Kidney tubule cell (primary cell): ENCODE results near the gene AUH.
"Not testable (repeated sequence)": the region's sequence is repeated elsewhere in the genome, so short reads cannot be mapped to it uniquely, and the experiment has no call there.

ENCODE experiments used
- DNase-seq: peaks from one replicate; pipeline ENCODE4 v3.0.0-alpha.2; 2018; ENCODE audit warnings: low spot score

Gene AUH

DNA sequence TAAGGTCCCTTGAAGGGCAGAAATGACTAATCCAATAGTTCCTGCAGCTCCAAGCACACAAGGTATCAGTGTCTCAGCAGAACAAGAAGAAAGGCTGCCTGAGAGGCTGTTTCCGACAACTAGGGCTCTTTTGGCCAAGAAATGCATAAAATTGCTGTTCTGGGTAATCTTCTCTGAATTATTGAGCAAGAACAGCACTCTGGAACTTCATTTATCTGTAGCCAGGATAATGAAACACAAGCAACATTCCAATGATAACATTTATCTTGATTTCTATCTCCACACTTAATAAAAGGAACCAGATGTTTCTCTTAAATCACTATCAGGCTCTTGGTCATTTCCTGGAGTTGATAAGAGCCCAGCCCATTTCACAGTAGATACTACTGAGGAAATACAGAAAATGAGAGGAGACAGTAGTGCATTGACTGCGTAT, 17.0 kb upstream of the AUH start:
- no peak for DNase-seq

- not testable (repeated sequence) for DNase-seq
These were observed 16.3 kb upstream of the AUH start for GRCh38 chr9:91378054-91378453.

- no peak for DNase-seq
These were observed 14.5 kb upstream of the AUH start for GRCh38 chr9:91376239-91376638.

DNA sequence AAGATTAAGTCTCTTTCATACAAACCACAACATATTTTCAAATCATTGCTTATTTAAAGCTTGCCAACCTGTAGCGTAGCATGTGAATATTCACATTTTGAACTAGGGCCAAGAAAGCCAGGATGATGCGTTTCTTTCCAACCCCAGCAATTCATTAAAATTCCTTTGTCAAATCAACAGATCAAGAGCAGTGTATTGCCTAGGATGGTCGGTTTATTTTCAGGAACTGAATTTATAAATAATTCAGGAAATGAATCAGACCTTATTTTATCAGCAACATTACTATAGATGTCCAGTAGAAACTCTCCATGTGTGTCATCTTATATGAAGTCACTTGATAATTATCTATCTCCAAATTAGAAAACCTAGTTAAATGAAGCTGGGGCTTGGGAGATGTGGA, 13.2 kb upstream of the AUH start:
- DNase-seq, result peak; percentile 51

- no peak for DNase-seq
These were observed 10.2 kb upstream of the AUH start for GRCh38 chr9:91371894-91372293.

DNA sequence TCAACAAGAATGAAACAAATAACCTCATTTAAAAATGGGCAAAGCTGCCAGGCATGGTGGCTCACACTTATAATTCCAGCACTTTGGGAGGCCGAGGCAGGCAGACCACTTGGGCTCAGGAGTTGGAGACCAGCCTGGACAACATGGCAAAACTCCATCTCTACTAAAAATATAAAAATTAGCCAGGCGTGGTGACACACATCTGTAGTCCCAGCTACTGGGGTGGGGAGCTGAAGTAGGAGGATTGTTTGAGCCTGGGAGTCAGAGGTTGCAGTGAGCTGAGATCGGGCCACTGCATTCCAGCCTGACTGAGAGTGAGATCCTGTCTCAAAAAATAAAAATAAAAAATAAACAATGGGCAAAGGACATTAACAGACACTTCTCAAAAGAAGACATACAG, 8.3 kb upstream of the AUH start:
- not testable (repeated sequence) for DNase-seq

DNA sequence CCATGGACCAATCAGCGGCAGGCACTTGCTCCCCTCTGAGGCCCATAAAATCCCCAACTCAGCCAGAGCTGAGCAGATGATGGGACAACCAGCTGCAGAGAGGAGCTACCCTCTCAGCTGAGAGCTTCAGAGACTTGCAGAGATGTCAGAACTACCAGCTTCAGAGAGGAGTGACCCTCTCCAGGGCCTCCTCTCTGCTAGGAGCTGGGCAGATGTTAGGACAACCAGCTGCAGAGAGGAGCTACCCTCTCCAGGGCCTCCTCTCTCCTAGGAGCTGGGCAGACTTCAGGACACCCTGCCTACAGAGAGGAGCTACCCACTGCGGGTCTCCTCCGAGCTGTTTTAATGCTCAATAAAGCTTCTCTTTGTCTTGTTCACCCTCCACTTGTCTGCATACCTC, 3.0 kb upstream of the AUH start:
- no peak for DNase-seq

DNA sequence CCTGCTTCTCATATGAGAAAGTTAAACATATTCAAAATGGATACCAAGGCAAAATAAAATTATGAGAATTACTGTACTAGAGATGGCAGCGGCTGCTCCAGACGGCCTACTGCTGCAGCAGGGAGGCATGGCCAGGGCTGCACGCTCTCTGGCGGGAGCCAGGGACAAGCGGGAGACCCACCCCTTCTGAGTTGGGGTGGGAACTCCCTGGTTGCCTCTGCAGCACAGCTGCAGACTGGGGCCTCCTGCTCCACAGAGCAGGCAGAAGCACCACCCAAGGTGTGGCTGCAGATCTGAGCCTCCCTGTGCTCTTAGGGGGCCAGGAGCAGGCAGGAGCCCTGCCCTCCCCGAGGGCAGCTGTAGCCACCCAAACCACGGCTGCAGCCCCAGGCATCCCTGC, 2.3 kb upstream of the AUH start:
- no peak for DNase-seq

GRCh38 chr9:91362051-91362611, 413 bp upstream of the AUH start:
- no peak for DNase-seq

DNA sequence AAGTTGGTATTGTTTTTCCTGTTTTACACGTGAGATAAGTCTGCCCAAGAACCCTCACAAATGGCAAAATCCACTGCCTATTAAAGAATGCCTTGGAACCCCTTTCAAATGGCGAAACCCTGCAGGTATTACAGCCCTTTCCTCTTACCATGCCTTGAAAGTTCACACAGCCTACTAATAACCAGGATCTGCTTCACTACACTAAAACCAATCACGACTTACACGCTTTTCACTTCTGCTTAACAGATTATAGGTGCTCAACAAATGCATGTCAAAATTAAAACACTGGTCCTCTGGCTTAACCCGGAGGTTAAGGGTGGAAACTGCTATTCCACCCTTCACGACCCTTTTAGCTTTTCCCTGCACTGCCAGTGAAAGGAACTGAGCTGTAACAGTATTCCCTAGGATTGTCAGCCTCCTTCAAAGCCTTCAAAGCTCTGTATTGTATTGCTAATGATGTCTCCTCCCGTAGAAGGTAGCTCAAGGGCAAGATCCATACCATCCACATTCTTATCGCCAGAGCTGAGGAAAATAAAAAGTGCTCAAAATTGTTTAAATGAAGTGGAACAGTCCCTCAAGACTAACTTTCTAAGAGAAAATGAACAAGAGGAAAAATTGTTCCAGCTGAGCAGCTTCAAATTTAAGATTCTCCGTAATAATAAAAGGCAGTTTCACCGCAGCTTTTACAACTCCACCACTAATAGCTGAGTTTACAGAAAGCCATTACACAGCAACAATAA, 997 bp downstream of the AUH start:
- DNase-seq, result peak; percentile 4

- no peak for DNase-seq
These were observed 1.8 kb downstream of the AUH start for GRCh38 chr9:91359734-91360470.

GRCh38 chr9:91359083-91359482, 2.6 kb downstream of the AUH start:
- no peak for DNase-seq

GRCh38 chr9:91354881-91355280, 6.8 kb downstream of the AUH start:
- no peak for DNase-seq

- no peak for DNase-seq
These were observed 12.6 kb downstream of the AUH start for GRCh38 chr9:91349115-91349555.

DNA sequence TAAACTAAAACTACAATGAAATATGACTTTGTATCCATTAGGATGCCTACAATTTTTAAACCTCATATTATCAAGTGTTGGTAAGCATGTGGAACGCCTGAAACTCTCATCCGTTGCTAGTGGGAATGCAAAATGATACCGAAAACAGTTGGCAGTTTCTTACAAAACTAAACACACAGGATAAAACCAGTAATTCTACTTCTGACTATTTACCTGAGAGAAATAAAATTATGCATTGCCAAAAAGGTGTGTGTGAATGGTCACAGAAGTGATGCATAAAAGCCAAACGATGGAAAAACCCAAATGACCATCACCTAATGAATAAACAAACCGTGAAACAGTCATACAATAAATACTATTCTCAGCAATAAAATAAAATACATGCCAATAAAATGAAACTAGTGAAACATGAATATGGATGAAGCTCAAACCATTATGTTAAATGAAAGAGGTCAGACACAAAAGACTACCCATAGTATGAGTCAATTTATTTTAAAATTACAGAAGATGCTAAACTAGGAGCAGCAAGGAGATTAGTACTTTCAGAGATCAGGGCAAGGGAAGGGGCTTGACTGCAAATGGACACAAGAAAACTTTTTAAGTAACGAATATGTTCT, 13.4 kb downstream of the AUH start:
- no peak for DNase-seq

- no peak for DNase-seq
These were observed 14.3 kb downstream of the AUH start for GRCh38 chr9:91347377-91347776.

DNA sequence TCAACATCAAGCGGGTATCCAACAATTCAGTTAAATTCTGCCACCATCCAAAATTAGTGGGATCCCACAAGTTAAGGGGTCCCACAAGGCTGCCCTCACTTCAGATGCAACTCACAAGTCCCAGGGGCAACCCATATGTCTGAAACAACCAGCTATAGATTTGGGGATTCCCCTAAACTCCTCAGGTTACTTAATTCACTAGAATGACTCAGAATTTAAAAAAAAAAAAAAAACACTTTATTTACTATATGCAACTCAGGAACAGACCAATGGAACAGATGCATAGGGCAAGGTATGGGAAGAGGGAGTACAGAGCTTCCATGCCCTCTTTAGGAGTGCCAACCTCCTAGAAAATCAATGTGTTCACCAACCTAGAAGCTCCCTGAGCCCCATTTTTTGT, 15.1 kb downstream of the AUH start:
- DNase-seq, result no peak

DNA sequence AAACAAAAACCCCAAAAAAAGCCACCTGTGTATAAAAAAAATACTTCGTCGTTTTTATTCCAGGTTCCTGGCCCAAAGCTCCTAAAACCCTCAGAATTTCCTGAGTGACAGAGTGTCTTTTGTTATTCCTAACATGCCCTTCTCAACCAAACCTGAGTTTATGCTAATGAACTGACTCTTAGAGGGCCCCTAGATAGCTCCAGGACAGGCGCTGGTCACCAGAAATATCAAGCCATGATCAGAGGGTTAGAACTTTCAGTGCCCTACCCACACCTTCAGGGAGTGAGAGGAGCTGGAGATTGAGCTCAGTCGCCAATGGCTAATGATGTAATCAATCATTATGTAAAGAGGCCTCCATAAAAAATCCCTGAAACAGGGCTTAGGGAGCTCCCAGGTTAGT, 15.7 kb downstream of the AUH start:
- no peak for DNase-seq

- DNase-seq, result peak; percentile 7
These were observed 19.1 kb downstream of the AUH start for GRCh38 chr9:91342575-91342974.

DNA sequence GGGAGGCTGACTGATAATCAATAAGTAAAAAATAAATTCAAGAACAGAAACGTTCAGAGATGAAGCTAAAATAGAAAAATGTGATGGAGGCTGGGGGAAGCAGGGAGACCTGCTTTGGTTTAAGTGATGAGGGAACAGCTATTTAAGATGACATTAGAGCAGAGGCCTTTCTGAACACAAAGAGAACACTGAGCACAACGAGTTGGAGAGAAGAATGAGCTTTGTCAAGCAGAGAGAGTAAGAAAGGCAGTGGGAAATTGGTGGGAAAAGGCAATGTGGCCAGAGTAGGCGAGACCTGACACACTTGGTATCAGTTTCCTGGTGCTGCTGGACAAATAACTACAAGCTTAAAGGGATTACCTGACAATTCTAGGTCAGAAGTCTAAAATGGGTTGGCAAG, 20.0 kb downstream of the AUH start:
- DNase-seq, result no peak

DNA sequence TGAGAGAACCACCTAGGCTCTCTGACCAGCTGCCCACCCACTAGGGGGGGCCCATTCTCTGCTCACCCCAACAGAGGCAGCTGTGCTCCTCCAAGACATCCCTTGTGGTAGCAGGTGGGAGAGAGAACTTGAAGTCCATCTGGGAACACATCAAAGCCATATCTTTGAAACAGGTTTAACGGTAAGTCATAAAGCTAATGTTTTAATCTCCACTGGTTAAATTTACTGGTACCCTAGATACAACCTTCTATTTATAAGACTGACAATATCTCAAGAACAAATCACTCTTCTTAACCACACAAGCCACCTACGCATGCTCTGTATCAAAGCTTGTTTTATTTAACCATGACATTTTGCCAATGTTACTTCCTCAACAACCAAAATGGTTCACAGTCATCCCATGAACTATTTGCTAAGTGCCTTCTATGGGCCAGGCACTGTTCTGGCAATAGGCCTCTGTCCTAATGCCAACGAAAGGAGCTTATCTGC, 20.4 kb downstream of the AUH start:
- no peak for DNase-seq

DNA sequence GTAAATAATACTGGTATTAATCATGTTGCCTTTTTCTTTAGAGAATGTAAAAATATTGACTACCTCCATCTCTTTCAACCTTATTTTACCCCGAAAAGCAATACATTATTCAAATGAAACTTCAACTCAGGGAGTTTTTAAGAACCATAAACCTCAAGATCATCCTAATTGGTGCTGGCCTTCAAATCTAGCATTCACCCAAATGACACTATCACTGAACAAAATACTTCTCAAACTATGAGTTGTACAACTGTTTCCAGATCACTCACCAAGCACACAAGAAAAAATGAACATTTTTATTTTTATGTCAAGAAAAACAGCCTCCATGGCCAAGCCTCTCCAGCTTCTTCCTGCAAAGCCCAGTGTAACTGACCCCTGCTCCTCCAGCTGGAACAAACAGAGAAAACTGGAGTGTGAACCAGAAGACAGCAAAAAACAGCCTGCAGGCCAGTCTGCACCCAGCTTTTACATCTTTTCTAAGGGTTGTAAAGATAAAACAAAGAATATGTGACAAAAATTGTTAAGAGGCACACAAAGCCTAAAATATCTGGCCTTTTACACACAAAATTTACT, 21.2 kb downstream of the AUH start:
- DNase-seq, result no peak
